Superior temporal gyrus (tissue), 1 donor: ENCODE measurements around the gene PSMD8.
"Not testable (repeated sequence)": the region's sequence is repeated elsewhere in the genome, so short reads cannot be mapped to it uniquely, and the experiment has no call there.

Source experiments
- DNase-seq: peaks from one replicate; pipeline ENCODE4 v3.0.0-alpha.2; 2016; ENCODE audit errors: extremely low spot score

PSMD8 gene

GRCh38 chr19:38411041-38411712 is 36.8 kb downstream of the PSMD8 start:
- no peak for DNase-seq

GRCh38 chr19:38411898-38412297 is 37.5 kb downstream of the PSMD8 start:
- not testable (repeated sequence) for DNase-seq

GRCh38 chr19:38412491-38412890 is 38.1 kb downstream of the PSMD8 start:
- DNase-seq = no peak

- no peak for DNase-seq
Observed at GRCh38 chr19:38412961-38413360, 38.6 kb downstream of the PSMD8 start.

GRCh38 chr19:38413416-38413815 is 39.0 kb downstream of the PSMD8 start:
- no peak for DNase-seq

GRCh38 chr19:38417146-38417543 is 42.8 kb downstream of the PSMD8 start:
- no peak for DNase-seq

GRCh38 chr19:38417544-38418506 is 43.5 kb downstream of the PSMD8 start:
- DNase-seq = no peak

GRCh38 chr19:38420935-38421334 is 46.6 kb downstream of the PSMD8 start:
- DNase-seq = no peak

- no peak for DNase-seq
Observed at GRCh38 chr19:38421856-38422255, 47.5 kb downstream of the PSMD8 start.

- DNase-seq = no peak
Observed at GRCh38 chr19:38422438-38422837, 48.1 kb downstream of the PSMD8 start.

GRCh38 chr19:38424272-38424671 is 49.9 kb downstream of the PSMD8 start:
- DNase-seq = no peak

GRCh38 chr19:38425222-38425809 is 50.9 kb downstream of the PSMD8 start:
- no peak for DNase-seq

- DNase-seq = no peak
Observed at GRCh38 chr19:38425810-38426466, 51.6 kb downstream of the PSMD8 start, which contains the start of gene RASGRP4. Gene RASGRP4, minus strand, starts transcription at chr19:38426219. Its CDS starts 128 bp downstream, at chr19:38426091.

GRCh38 chr19:38427035-38427677 is 52.8 kb downstream of the PSMD8 start:
- DNase-seq = not testable (repeated sequence)

- no peak for DNase-seq
Observed at GRCh38 chr19:38429055-38429810, 54.9 kb downstream of the PSMD8 start.

GRCh38 chr19:38429811-38430156 is 55.4 kb downstream of the PSMD8 start:
- no peak for DNase-seq

- DNase-seq = no peak
Observed at GRCh38 chr19:38430931-38431330, 56.6 kb downstream of the PSMD8 start.

- DNase-seq = peak; percentile 23
Observed at GRCh38 chr19:38433268-38433733, 58.9 kb downstream of the PSMD8 start, which contains the start of gene RYR1. Gene RYR1, plus strand, starts transcription at chr19:38433691. Its CDS starts 139 bp downstream, at chr19:38433830.
